ENCODE results near the gene FABP6. TPM values are rescaled to one million over a fixed set of nuclear protein-coding genes. Genes with fewer than 3 reads are reported as not detected.

Gene FABP6
- total RNA-seq, 1 experiment from 2014 or later = 2.9 TPM

DNA sequence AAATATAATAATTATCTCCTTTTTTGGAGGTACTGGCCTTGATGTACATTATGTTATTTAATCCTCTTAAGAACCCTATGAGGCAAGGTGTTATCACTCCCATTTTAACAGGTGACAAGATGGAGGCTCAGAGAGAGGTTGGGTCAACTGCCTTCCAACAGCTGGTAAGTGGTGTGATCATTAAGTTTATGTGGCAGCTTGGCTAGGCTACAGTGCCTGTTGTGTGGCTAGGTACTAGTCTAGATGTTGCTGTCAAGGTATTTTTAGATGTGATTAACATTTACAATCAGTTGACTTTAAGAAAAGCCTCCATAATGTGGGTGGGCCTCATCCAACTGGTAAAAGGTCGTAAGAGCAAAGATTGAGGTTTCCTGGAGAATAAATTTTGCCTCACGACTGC is 21.5 kb downstream of the FABP6 start:
- ChIA-PET CTCF (interaction anchor here (1.3 to 2.5 kb wide), 3 partner anchors 11 to 109 kb away, joined by 3 to 14 read pairs (median 3); no protein-coding TSS in a partner anchor), POLR2A (no interaction called here)
- Mint-ChIP-seq H3K36me3 (peaks cover 26% of the 10 kb centered on the region), H3K27ac (no peak overlapping the region), H3K27me3 (ENCODE audit: low read depth) (no peaks in the 10 kb centered on the region), H3K4me3 (no peak overlapping the region), H3K9me3 (no peaks in the 10 kb centered on the region), H3K4me1 (peaks cover 5% of the 10 kb centered on the region)
- TF ChIP-seq GTF2I (CRISPR knock-in tag; conservative IDR thresholded peaks at IDR 0.05) (no peak), ZBTB21 (CRISPR knock-in tag; IDR thresholded peaks at IDR 0.05; ENCODE audit: borderline replicate concordance) (no peak), NR1H2 (CRISPR knock-in tag; IDR thresholded peaks at IDR 0.05) (no peak), IRF2 (CRISPR knock-in tag; IDR thresholded peaks at IDR 0.05; ENCODE audit: borderline replicate concordance, low read depth) (no peak), CREB1 (CRISPR knock-in tag; IDR thresholded peaks at IDR 0.05) (no peak), EMX1 (CRISPR knock-in tag; IDR thresholded peaks at IDR 0.05) (no peak), ATF1 (CRISPR knock-in tag; IDR thresholded peaks at IDR 0.05) (no peak), ELF4 (CRISPR knock-in tag; IDR thresholded peaks at IDR 0.05; ENCODE audit: low read depth) (no peak), CTCF (IDR thresholded peaks at IDR 0.05) (no peak), ZBTB43 (CRISPR knock-in tag; IDR thresholded peaks at IDR 0.05) (no peak), RELA (CRISPR knock-in tag; IDR thresholded peaks at IDR 0.05; ENCODE audit: borderline replicate concordance) (no peak)
- TF ChIP-seq, protein P1, sequence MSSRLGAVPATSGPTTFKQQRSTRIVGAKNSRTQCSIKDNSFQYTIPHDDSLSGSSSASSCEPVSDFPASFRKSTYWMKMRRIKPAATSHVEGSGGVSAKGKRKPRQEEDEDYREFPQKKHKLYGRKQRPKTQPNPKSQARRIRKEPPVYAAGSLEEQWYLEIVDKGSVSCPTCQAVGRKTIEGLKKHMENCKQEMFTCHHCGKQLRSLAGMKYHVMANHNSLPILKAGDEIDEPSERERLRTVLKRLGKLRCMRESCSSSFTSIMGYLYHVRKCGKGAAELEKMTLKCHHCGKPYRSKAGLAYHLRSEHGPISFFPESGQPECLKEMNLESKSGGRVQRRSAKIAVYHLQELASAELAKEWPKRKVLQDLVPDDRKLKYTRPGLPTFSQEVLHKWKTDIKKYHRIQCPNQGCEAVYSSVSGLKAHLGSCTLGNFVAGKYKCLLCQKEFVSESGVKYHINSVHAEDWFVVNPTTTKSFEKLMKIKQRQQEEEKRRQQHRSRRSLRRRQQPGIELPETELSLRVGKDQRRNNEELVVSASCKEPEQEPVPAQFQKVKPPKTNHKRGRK (CRISPR knock-in tag; IDR thresholded peaks at IDR 0.05; ENCODE audit: borderline replicate concordance) = no peak
- TF ChIP-seq, protein P2, sequence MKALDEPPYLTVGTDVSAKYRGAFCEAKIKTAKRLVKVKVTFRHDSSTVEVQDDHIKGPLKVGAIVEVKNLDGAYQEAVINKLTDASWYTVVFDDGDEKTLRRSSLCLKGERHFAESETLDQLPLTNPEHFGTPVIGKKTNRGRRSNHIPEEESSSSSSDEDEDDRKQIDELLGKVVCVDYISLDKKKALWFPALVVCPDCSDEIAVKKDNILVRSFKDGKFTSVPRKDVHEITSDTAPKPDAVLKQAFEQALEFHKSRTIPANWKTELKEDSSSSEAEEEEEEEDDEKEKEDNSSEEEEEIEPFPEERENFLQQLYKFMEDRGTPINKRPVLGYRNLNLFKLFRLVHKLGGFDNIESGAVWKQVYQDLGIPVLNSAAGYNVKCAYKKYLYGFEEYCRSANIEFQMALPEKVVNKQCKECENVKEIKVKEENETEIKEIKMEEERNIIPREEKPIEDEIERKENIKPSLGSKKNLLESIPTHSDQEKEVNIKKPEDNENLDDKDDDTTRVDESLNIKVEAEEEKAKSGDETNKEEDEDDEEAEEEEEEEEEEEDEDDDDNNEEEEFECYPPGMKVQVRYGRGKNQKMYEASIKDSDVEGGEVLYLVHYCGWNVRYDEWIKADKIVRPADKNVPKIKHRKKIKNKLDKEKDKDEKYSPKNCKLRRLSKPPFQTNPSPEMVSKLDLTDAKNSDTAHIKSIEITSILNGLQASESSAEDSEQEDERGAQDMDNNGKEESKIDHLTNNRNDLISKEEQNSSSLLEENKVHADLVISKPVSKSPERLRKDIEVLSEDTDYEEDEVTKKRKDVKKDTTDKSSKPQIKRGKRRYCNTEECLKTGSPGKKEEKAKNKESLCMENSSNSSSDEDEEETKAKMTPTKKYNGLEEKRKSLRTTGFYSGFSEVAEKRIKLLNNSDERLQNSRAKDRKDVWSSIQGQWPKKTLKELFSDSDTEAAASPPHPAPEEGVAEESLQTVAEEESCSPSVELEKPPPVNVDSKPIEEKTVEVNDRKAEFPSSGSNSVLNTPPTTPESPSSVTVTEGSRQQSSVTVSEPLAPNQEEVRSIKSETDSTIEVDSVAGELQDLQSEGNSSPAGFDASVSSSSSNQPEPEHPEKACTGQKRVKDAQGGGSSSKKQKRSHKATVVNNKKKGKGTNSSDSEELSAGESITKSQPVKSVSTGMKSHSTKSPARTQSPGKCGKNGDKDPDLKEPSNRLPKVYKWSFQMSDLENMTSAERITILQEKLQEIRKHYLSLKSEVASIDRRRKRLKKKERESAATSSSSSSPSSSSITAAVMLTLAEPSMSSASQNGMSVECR (CRISPR knock-in tag; IDR thresholded peaks at IDR 0.05; ENCODE audit: borderline replicate concordance) = no peak
- ATAC-seq (no peak), DNase-seq (ENCODE audit: low spot score) (no peak)

DNA sequence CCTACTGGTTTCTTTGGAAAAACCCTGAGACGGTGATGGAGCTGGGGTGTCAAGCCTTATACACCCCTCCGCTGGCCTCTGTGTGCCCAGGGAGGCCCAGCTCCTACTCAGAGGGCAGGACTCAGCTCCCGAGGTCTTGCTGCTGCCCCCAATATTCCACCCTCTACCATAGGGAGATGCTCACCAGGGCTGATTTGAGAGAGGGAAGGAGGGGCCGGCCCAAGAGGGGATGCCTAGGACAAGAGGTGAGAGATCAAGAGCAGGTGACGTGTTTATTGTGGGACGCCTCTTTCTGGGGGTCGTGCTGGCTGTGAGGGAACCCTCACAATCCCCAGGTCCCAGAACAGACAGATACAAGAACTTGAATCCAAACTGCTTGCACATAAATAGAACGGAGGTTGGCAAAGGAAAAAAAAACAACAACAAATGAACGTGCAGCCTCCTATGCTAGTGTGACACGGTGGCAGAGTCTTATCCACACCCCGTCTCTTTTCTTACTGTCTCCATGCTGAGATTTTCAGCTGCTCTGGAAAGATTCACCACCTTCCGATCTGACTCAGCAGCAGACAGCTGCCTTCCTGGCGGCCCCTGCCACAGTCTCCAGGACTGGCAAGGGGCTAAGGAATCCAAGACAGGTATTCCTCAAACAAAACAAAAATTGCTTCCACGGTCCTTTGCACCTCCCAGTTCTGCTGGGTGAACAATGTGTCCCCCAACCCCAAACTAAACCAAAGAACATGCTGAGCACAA is 22.3 kb downstream of the FABP6 start:
- Mint-ChIP-seq H3K9me3 (no peaks in the 10 kb centered on the region), H3K4me3 (no peak overlapping the region), H3K27ac (peak overlapping the region; percentile 6; the same call in 1 of the 2 replicates), H3K27me3 (ENCODE audit: low read depth) (no peaks in the 10 kb centered on the region), H3K36me3 (peaks cover 30% of the 10 kb centered on the region), H3K4me1 (peaks cover 5% of the 10 kb centered on the region)
- POLR2A ChIA-PET = no interaction called here
- TF ChIP-seq TEAD4 (CRISPR knock-in tag; IDR thresholded peaks at IDR 0.05) (no peak), IRF2 (CRISPR knock-in tag; IDR thresholded peaks at IDR 0.05; ENCODE audit: borderline replicate concordance, low read depth) (no peak), RELA (CRISPR knock-in tag; IDR thresholded peaks at IDR 0.05; ENCODE audit: borderline replicate concordance) (no peak), NFE2L1 (CRISPR knock-in tag; IDR thresholded peaks at IDR 0.05) (no peak), NFATC4 (CRISPR knock-in tag; IDR thresholded peaks at IDR 0.05) (no peak), ZNF425 (CRISPR knock-in tag; conservative IDR thresholded peaks at IDR 0.05) (no peak), ZNF671 (CRISPR knock-in tag; IDR thresholded peaks at IDR 0.05) (no peak)
- TF ChIP-seq, protein P3, sequence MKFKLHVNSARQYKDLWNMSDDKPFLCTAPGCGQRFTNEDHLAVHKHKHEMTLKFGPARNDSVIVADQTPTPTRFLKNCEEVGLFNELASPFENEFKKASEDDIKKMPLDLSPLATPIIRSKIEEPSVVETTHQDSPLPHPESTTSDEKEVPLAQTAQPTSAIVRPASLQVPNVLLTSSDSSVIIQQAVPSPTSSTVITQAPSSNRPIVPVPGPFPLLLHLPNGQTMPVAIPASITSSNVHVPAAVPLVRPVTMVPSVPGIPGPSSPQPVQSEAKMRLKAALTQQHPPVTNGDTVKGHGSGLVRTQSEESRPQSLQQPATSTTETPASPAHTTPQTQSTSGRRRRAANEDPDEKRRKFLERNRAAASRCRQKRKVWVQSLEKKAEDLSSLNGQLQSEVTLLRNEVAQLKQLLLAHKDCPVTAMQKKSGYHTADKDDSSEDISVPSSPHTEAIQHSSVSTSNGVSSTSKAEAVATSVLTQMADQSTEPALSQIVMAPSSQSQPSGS (CRISPR knock-in tag; IDR thresholded peaks at IDR 0.05; ENCODE audit: borderline replicate concordance, low read depth) = no peak
- TF ChIP-seq, protein P1 (CRISPR knock-in tag; IDR thresholded peaks at IDR 0.05; ENCODE audit: borderline replicate concordance) = no peak
- DNase-seq (ENCODE audit: low spot score) = no peak
- no peak for ATAC-seq
- CTCF ChIA-PET = interaction anchor here (1.5 to 2.5 kb wide), 2 partner anchors 93 to 108 kb away, joined by 3 to 14 read pairs; no protein-coding TSS in a partner anchor
